LNCAP (cell line): Measurements from ENCODE around the gene ZSWIM4.

Experiments used
- CTCF ChIP-seq: fragments of 450-650 bp; IDR thresholded peaks from 2 replicates; pipeline ENCODE4 v1.5.1; 2017; ENCODE audit warnings: mild to moderate bottlenecking

ZSWIM4 gene

GRCh38 chr19:13761423-13761822, 33.8 kb upstream of the ZSWIM4 start:
- TF ChIP-seq CTCF: no peak; the same call in 1 of the 2 replicates

- TF ChIP-seq CTCF: no peak
Measured at GRCh38 chr19:13762635-13763235, 32.5 kb upstream of the ZSWIM4 start.

- no peak for TF ChIP-seq CTCF
Measured at GRCh38 chr19:13763265-13763664, 32.0 kb upstream of the ZSWIM4 start.

- TF ChIP-seq CTCF: no peak
Measured at GRCh38 chr19:13764101-13764807, 31.0 kb upstream of the ZSWIM4 start, which contains the start of gene MRI1. Gene MRI1 (plus strand): TSS chr19:13764522. CDS start chr19:13764589, 67 bp downstream.

GRCh38 chr19:13764821-13765394, 30.3 kb upstream of the ZSWIM4 start:
- no peak for TF ChIP-seq CTCF

- no peak for TF ChIP-seq CTCF
Measured at GRCh38 chr19:13765395-13766094, 29.7 kb upstream of the ZSWIM4 start.

GRCh38 chr19:13766095-13766481, 29.2 kb upstream of the ZSWIM4 start:
- TF ChIP-seq CTCF: no peak
